Ishikawa (cell line): ENCODE measurements around the gene ZNF618.

ENCODE experiments used
- CEBPB ChIP-seq: IDR thresholded peaks from 2 replicates; pipeline ENCODE4 v1.6.1; 2012
- CREB1 ChIP-seq: IDR thresholded peaks from 2 replicates; pipeline ENCODE4 v1.6.1; 2012; ENCODE audit warnings: low read depth
- EGR1 ChIP-seq: IDR thresholded peaks from 2 replicates; pipeline ENCODE4 v1.6.1; 2012
- EP300 ChIP-seq: IDR thresholded peaks from 2 replicates; pipeline ENCODE4 v1.6.1; 2012; ENCODE audit warnings: borderline replicate concordance
- FOXM1 ChIP-seq: IDR thresholded peaks from 2 replicates; pipeline ENCODE4 v1.6.1; 2012; ENCODE audit warnings: low read depth, borderline replicate concordance
- MAX ChIP-seq: IDR thresholded peaks from 2 replicates; pipeline ENCODE4 v1.6.1; 2012
- NFIC ChIP-seq: IDR thresholded peaks from 2 replicates; pipeline ENCODE4 v1.6.1; 2012
- RAD21 ChIP-seq: IDR thresholded peaks from 2 replicates; pipeline ENCODE4 v1.6.1; 2012; ENCODE audit warnings: low read depth
- REST ChIP-seq: IDR thresholded peaks from 2 replicates; pipeline ENCODE4 v1.6.1; 2012; ENCODE audit warnings: low read depth, mild to moderate bottlenecking
- TAF1 ChIP-seq: IDR thresholded peaks from 2 replicates; pipeline ENCODE4 v1.6.1; 2012; ENCODE audit warnings: low read depth, mild to moderate bottlenecking
- TCF12 ChIP-seq: IDR thresholded peaks from 2 replicates; pipeline ENCODE4 v1.6.1; 2012; ENCODE audit warnings: low read depth
- TEAD4 ChIP-seq: IDR thresholded peaks from 2 replicates; pipeline ENCODE4 v1.6.1; 2012
- USF1 ChIP-seq: IDR thresholded peaks from 2 replicates; pipeline ENCODE4 v1.6.1; 2012
- YY1 ChIP-seq: IDR thresholded peaks from 2 replicates; pipeline ENCODE4 v1.6.1; 2012; ENCODE audit warnings: low read depth
- ZBTB7A ChIP-seq: IDR thresholded peaks from 2 replicates; pipeline ENCODE4 v1.6.1; 2012; ENCODE audit warnings: low read depth

Gene ZNF618

GRCh38 chr9:114033397-114034103 lies 157.4 kb downstream of the ZNF618 start:
- TF ChIP-seq TCF12 (no peak), EGR1 (no peak), FOXM1 (no peak), TAF1 (no peak), CEBPB (no peak), USF1 (no peak), EP300 (no peak), RAD21 (peak; percentile 37)

- TF ChIP-seq EGR1 (no peak), YY1 (no peak), TEAD4 (no peak), TAF1 (no peak)
These were observed 158.1 kb downstream of the ZNF618 start for GRCh38 chr9:114034196-114034595.

GRCh38 chr9:114034661-114035062 lies 158.6 kb downstream of the ZNF618 start:
- TF ChIP-seq NFIC: no peak
- no peak for TF ChIP-seq REST
- no peak for TF ChIP-seq MAX
- no peak for TF ChIP-seq TCF12
- TF ChIP-seq FOXM1: no peak
- no peak for TF ChIP-seq CEBPB
- no peak for TF ChIP-seq RAD21
- TF ChIP-seq EP300: no peak

GRCh38 chr9:114035221-114035844 lies 159.2 kb downstream of the ZNF618 start:
- no peak for TF ChIP-seq TEAD4
- TF ChIP-seq MAX: no peak
- no peak for TF ChIP-seq TAF1
- TF ChIP-seq NFIC: no peak
- no peak for TF ChIP-seq CREB1
- TF ChIP-seq RAD21: no peak
- no peak for TF ChIP-seq TCF12
- TF ChIP-seq EP300: no peak
- no peak for TF ChIP-seq ZBTB7A
- no peak for TF ChIP-seq EGR1
- no peak for TF ChIP-seq FOXM1
- no peak for TF ChIP-seq YY1
- no peak for TF ChIP-seq CEBPB
- TF ChIP-seq REST: no peak
- no peak for TF ChIP-seq USF1

- no peak for TF ChIP-seq CEBPB
- no peak for TF ChIP-seq ZBTB7A
- no peak for TF ChIP-seq NFIC
- TF ChIP-seq TEAD4: no peak
- no peak for TF ChIP-seq USF1
- no peak for TF ChIP-seq EP300
- no peak for TF ChIP-seq EGR1
- TF ChIP-seq CREB1: no peak
- TF ChIP-seq FOXM1: no peak
- no peak for TF ChIP-seq RAD21
- TF ChIP-seq REST: no peak
- no peak for TF ChIP-seq TAF1
- no peak for TF ChIP-seq YY1
- no peak for TF ChIP-seq MAX
- no peak for TF ChIP-seq TCF12
These were observed 160.0 kb downstream of the ZNF618 start for GRCh38 chr9:114035845-114036801.
